GM18517 (cell line): ENCODE measurements around the gene IQCM.

Experiments used
- ATAC-seq: cut with Tn5 transposase; IDR thresholded peaks from one replicate; pipeline ENCODE4 v1.9.1; 2021; ENCODE audit warnings: mild to moderate bottlenecking, moderate library complexity; ENCODE audit not compliant: unreplicated experiment

The IQCM gene, protein sequence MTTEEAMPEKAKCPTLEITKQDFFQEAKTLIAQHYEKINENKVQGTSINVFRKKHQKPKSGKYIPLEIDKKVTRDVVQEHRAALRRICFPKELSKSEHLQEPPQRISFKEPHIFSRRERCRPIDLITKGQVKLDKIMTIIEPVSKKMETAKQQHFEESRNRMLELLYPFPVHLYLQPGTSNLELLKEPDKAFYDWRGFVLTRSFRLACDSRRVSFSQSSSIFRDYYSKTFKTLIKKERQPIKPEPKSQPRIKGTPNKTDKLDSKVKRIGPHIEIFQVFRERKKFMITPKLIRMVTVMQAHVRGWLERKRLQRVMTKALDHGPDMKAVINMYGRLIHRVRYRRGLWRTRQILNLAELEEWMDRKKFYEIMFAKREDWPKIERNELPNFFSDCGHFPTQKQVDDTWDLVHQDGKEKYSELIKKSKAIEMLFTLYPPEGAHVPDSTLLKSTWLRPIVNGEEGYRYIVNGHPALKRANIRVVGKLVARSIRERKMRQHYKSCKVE

DNA sequence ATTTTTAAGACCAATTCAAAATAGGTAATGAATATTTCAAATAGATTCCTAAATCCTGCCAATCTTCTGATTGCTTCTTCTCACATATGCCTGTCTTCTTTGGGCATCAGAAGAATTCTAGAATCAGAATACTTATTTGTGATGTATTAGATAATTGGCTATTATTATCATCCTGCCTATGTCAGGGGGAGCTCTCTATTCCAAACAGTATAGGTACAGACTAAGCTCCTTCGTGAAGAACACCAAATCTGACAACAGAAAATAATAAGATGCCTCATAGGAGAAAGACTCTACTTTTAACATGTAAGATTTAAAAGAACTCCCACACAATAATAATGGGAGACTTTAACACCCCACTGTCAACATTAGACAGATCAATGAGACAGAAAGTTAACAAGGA is at the start of gene IQCM:
TSS of gene IQCM (minus strand) at position 101 of the 400 bp plus-strand sequence. CDS start 73,152 bp downstream, outside the sequence.
- ATAC-seq, result no peak

GRCh38 chr4:149857446-149857845 is 41.8 kb upstream of the IQCM start:
- ATAC-seq, result no peak

- ATAC-seq, result no peak
Observed at GRCh38 chr4:149845743-149846142, 30.1 kb upstream of the IQCM start.

DNA sequence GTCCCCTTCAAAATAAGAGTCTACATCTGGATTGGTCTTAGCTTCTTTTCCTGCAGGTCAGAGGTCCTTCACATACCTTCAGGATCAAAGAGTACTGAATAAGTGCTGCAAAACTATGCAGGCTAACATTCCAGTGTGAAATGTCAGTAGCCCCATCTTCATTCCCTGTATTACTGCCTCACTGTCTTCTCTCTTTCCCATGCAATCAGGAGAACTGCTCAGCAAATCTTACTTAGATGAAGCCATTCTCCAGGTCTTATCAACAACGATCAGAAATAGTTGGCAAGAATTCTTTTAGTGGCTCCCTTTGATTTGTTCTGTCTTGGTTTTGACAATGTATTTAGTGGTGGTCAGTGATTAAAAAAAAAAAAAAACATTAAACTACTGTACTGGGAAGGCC is 26.0 kb upstream of the IQCM start:
- no peak for ATAC-seq

DNA sequence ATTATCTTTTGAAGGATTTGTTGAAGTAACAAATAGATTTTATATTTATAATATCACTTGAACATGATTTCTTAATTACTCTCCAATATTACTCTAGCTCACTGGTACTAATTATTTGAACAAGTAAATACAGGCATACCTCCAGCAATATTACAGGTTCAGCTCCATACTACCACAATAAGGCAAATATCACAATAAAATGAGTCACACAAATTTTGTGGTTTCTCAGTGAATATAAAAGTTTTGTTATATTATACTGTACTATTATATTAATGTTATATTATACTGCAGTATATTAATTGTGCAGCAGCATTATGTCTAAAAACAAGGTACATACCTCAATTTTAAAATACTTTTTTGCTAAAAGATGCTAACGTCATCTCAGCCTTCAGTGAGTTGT is 22.4 kb upstream of the IQCM start:
- no peak for ATAC-seq

- ATAC-seq, result no peak
Observed at GRCh38 chr4:149836546-149836945, 20.9 kb upstream of the IQCM start.

DNA sequence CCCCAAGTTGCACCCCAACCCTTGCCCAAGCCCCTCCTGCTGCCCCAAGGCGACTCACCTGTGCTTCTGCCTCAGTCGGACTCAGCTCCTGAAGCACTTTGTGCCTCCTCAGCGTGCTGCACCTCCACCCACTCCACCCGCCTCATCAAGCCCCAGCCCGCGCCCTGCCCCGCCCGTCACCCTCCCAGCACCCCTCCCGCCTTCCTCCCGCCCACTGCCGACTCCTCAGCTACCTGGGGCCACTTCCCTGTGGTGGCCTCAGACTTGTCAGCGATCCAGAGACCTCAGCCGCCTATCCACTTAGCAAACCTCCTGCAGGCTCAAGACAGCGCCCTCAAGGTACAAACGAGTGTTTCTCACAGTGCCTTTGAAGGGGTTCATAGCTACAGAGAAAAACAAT is 19.6 kb upstream of the IQCM start:
- ATAC-seq, result no peak

DNA sequence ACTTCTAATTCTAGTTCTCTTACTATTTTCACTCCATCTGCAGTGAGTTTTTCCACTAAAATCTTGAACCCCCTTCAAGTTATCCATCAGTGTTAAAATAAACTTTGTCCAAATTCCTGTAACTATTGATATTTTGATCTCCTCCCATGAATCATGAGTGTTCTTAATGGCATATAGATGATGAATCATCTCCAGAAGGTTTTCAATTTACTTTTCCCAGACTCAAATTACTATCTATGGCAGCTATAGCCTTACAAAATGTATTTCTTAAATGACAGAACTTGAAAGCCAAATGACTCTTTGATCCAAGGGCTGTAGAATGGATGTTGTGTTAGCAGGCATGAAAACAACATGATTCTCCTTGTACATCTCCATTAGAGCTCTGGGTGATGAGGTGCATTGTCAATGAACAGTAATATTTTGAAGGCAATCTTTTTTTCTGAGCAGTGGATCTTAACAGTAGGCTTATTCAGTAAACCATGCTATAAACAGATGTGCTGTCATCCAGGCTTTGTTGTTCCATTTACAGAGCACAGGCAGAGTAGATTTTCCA is 16.1 kb upstream of the IQCM start:
- no peak for ATAC-seq

- ATAC-seq, result no peak
Observed at GRCh38 chr4:149830823-149831222, 15.2 kb upstream of the IQCM start.

- ATAC-seq, result no peak
Observed at GRCh38 chr4:149825336-149825735, 9.7 kb upstream of the IQCM start.

DNA sequence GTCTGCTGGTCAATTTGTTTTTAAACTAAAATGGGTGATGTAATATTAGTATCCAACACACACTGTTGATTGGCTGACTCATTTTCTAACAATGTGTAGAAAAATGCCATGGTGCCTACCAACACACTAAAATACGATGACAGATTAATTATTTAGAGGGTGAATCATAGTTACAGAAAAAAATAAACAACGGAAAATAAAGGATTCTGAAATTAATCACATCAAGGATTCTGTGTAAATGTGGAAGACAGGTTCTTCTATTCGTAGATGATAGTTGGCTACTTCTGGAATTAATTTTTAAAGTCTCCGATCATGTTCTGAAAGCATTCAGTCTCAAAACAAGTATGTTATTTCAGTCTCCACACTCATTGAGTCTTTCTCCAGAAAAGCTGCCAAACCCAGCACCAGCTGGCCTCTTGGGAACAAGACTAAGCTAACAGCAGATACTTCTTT is 8.2 kb upstream of the IQCM start:
- ATAC-seq, result no peak

DNA sequence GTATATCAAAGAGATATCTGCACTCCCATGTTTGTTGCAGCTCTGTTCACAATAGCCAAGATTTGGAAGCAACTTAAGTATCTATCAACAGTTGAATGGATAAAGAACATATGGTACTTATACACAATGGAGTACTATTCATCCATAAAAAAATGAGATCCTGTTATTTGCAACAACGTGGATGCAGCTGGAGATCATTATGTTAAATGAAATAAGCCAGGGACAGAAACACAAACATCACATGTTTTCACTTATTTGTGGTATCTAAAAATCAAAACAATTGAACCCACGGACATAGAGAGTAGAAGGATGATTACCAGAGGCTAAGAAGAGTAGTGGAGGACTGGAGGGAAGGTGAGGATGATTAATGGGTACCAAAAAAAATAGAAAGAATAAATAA is 14.2 kb downstream of the IQCM start:
- no peak for ATAC-seq

DNA sequence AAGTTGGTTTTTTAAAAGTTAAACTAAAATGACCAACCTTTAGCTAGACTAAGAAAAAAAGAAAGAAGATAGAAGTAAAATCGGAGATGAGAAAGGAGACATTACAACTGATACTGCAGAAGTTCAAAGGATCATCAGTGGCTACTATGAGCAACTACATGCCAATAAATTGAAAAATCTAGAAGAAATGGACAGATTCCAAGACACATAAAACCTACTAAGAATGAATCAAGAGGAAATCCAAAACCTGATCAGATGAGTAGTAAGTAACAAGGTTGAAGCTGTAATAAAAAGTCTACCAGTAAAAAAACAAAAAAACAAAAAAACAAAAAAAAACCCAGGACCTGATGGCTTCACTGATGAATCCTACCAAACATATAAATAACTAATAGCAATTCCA is 16.1 kb downstream of the IQCM start:
- no peak for ATAC-seq

DNA sequence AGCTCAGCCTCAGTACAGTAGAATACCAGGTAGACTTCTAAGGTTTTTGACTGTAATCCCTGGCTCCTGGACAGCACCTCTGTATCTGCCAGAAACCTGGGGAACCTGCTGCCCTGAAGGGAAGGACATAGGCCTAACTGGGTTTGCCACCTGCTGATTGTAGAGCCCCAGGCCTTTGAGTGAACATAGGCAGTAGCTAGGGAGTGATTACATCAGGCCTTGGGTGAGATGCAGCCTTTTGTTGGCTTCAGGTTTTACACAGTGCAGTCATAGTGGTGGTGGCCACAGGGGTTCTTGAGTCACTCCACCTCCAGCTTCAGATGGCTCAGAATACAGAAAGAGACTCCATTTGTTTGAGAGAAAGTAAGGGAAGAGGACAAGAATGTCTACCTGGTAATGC is 19.3 kb downstream of the IQCM start:
- no peak for ATAC-seq

- ATAC-seq, result no peak
Observed at GRCh38 chr4:149795256-149795655, 20.4 kb downstream of the IQCM start.

DNA sequence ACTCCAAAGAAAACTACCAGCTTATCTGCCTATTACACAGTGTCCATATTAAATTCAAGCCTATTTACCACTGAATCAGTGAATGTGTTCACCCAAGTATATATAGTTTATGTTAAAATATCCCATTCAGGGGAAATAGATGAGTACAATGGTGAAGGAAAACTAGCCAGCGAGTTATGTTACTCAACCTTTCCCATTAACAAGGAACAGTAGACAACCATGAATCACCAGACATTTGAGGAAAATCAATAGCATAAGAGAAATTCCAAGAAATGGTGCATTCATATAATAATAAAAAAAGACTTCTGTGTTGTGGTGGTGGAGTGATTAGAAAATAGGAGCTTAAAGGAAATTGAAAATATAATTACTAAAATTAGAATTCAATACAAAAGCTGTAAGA is 21.3 kb downstream of the IQCM start:
- ATAC-seq, result no peak

DNA sequence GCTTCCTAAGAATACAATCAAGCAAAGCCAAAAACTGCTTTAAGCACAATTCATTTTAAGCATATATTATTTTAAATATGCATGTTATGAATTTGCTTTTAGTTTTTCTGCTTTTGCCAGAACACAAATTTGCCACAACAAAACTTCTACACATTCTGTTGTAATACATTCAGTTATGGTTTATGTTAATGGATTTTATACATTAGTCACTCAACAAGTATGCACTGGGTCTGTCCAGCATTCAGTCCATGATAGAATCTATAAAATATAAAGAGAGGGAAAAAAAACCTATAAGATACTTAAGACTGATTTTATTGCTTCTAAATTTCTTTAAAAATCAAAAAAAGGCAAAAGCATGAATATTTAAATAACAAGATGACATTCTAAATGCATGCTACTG is 22.2 kb downstream of the IQCM start:
- no peak for ATAC-seq

GRCh38 chr4:149791851-149792250 is 23.8 kb downstream of the IQCM start:
- no peak for ATAC-seq

GRCh38 chr4:149790172-149790907 is 25.3 kb downstream of the IQCM start:
- no peak for ATAC-seq

- ATAC-seq, result no peak
Observed at GRCh38 chr4:149788300-149788699, 27.3 kb downstream of the IQCM start.

- ATAC-seq, result no peak
Observed at GRCh38 chr4:149785696-149786431, 29.8 kb downstream of the IQCM start.
